Stimulated activated CD8-positive, alpha-beta memory T cell treated with anti-CD3 and anti-CD28 coated beads, Interleukin-15, amount 100 ng/mL, for 1 hour (primary cell): ENCODE results near the gene EME2.

Experiments used
- DNase-seq: peaks from one replicate; pipeline ENCODE4 v3.0.0-alpha.2; 2020; ENCODE audit warnings: low read depth

The EME2 gene

GRCh38 chr16:1766701-1767100 lies 5.9 kb upstream of the EME2 start:
- DNase-seq, result no peak

DNA sequence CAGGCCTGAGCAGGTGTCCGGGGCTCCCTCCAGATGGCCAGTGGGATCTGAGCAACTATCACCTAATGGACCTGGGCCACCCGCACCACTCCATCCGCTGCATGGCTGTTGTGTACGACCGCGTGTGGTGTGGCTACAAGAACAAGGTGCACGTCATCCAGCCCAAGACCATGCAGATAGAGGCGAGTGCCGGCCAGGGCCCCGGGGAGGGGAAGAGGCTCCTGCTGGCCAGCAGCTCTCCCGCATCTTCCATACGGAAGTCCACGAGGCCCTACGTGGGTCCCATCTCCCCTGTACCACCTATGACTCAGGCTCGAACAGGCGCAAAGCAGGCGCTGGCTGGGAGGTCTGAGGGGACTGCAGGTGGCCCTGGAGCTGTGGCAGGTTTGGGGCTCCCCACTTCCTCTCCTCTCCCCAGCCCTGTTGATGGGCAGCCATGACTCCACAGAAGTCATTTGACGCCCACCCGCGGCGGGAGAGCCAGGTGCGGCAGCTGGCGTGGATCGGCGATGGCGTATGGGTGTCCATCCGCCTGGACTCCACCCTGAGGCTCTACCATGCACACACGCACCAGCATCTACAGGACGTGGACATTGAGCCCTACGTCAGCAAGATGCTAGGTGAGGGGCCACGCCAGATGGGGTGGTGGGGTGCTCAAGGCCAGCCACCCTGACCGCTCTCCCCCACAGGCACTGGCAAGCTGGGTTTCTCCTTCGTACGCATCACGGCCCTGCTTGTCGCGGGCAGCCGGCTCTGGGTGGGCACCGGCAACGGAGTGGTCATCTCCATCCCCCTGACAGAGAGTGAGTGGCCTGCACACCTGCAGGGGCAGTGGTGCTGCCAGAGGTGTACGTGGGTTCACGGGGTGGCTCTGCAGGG lies 5.3 kb upstream of the EME2 start:
- no peak for DNase-seq

GRCh38 chr16:1768061-1768766 lies 4.4 kb upstream of the EME2 start:
- DNase-seq, result no peak

DNA sequence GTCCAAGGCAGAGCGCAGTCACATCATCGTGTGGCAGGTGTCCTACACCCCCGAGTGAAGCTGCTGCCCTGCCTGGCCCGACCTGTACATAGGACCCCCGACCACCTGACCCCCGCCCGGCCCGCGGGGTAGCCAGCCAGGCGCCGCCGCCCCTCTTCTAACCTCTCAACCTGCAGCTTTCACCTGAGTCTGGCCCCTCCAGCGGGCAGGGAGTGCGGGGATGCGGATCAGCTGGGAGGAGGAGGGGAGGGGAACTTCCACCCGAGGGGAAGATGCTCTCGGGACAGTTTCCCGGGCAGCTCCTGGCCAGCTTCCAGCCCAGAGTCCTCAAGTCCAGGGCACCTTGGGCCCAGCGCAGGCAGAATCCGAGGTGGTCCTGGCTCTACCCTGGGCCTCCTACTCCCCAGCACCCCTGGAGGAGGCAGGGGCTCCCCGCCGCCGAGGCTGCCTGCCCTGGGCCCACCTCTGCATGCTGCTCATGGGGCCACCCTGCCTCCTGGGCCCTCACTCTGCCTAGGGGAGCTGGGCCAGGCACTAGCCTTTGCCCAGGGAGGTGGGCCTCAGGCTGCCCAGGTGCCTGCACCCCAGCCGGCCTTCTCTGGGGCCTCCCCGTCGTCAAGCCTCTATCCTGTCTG lies 3.7 kb upstream of the EME2 start:
- DNase-seq, result no peak

GRCh38 chr16:1769402-1770300 lies 3.0 kb upstream of the EME2 start:
- DNase-seq, result no peak

DNA sequence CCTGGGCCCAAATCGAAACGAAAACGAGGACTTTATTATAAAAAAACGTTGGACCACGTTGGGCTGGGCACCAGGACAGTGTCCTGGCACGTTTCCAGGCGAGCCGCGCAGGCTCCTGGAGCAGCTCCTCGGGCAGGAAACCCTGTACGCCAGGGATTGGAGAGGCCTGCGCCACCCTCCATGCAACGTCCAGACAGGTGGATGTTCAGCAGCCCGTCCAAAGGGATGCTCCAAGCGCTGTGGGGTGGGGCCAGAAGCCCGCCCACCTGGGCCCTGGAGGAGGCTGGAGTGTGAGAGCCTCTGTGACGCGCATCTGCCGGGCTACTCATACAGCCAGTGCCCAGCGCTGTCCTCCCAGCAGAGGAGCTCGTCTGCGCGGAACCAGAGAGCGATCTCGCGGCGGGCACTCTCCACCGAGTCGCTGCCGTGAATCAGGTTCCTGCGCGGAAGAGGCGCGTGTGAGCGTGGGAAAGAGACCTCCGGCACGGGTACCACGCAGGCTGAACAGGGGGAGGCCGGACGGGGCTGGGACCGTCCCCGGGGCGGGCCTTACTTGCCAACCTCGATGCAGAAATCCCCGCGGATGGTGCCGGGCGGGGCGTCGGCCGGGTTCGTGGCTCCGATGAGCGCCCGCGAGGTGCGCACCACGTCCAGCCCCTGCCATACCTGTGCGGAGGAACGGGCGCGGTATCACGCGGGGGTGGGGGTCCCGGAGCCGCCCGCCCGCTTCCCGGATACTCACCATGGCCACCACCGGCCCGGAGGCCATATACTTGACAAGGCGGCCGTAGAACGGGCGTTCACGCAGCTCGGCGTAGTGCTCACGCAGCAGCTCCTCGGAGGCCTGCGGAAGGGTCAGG lies 2.1 kb upstream of the EME2 start:
- DNase-seq, result no peak

GRCh38 chr16:1771188-1771863 lies 1.3 kb upstream of the EME2 start, which contains the start of gene NME3:
TSS of gene NME3 (minus strand) at chr16:1771543. CDS start at chr16:1771534, 9 bp downstream.
- peak; percentile 46 for DNase-seq

- no peak for DNase-seq
Measured at GRCh38 chr16:1771864-1772361, 697 bp upstream of the EME2 start.

DNA sequence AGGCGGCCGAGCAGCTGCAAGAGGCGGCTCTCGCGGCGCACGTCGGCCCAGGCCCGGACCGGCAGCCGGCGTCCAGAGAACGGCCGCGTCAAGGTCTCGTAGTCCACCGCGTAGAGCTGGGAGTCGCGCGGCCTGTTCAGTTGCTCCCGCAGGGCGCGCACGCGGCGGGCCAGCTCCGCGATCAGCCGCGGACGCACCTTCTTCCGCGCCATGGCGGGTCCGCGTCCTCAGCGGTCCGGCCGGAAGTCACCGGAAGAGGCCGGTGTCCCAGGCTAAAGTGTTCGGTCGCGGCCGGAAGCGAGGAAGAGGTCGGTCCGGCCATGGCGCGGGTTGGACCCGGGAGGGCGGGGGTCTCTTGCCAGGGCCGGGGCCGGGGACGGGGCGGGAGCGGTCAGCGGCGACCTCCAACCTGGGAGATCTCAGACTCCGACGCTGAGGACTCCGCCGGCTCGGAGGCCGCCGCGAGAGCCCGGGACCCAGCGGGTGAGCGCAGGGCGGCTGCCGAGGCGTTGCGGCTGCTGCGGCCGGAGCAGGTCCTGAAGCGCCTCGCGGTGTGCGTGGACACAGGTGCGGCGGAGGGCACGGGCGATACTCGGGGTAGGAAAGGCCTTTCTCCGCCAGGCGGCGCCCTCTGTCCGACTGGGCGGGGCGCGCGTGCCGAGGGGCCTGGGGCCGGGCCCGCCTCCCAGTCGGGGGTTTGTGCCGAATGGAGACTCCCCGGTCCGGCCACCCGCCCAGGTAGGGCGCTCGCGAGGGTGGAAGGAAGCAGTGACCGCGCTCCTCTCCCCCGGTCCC lies 495 bp downstream of the EME2 start, which contains the start of gene MRPS34:
Gene MRPS34, minus strand, starts transcription at position 227 of the 795 bp plus-strand sequence. Its CDS starts 15 bp downstream, at position 212.
- DNase-seq, result peak; percentile 55

DNA sequence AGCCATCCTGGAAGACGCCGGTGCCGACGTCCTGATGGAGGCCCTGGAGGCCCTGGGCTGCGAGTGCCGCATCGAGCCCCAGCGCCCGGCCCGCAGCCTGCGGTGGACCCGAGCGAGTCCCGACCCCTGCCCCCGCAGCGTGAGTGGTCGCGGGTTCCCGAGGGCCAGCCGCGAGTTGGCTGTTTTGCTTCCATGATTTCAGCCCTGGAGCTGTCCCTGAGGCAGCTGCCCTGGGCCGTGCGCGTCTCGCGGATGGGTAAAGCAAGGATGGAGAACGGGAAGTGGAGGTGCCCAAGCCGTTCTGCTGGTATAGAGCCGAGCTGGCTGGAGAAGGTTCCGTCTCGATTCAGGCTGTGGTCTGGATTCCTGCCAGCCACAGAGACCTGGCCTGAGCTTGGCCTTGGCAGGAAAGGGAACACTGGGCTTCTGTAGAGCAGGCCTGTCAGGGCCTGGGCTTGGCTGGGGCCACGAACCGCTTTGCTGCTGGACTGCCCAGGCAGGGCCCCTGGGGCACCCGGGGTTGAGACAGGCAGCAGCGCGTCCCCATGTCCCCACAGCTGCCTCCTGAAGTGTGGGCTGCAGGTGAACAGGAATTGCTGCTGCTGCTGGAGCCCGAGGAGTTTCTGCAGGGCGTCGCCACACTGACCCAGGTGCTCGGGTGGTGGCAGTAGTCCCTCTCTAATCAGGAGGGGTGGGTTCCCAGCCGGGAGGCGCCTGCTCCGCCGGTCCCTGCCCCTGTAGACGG lies 1.3 kb downstream of the EME2 start:
- DNase-seq, result no peak

DNA sequence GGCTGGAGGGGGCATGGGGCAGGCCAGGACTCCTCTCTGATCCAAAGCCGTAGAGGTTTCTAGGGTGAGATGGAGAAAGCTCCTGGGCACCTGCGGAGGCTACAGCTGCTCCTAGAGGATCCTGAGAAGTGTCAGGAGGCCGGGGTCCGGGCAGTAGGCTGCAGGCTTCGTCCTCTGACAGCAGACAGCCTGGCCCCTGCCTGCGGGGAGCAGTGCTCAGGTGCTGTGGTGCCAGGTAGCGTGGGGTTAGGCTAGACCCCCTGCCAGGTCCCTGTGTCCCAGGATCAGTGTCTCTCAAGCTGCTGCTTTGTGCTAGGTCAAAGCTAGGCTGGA lies 1.8 kb downstream of the EME2 start:
- no peak for DNase-seq

- DNase-seq, result no peak
Measured at GRCh38 chr16:1775006-1775845, 2.6 kb downstream of the EME2 start.

GRCh38 chr16:1775846-1776671 lies 3.4 kb downstream of the EME2 start:
- DNase-seq, result no peak

DNA sequence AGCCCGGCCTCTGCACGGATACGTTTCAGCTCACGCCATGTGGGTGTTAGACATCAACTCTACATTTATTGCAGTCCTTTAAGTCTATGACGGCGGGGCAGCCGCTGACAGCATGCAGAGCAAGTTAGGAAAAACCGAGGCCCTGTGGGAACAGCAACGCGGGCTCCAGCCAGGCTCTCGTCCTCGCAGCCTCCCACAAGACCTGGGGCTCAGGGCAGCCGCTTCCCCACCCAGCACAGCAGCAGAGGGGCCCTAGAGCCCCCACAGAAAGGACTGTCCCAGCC lies 4.0 kb downstream of the EME2 start:
- DNase-seq, result no peak

GRCh38 chr16:1776991-1777374 lies 4.4 kb downstream of the EME2 start:
- DNase-seq, result no peak

DNA sequence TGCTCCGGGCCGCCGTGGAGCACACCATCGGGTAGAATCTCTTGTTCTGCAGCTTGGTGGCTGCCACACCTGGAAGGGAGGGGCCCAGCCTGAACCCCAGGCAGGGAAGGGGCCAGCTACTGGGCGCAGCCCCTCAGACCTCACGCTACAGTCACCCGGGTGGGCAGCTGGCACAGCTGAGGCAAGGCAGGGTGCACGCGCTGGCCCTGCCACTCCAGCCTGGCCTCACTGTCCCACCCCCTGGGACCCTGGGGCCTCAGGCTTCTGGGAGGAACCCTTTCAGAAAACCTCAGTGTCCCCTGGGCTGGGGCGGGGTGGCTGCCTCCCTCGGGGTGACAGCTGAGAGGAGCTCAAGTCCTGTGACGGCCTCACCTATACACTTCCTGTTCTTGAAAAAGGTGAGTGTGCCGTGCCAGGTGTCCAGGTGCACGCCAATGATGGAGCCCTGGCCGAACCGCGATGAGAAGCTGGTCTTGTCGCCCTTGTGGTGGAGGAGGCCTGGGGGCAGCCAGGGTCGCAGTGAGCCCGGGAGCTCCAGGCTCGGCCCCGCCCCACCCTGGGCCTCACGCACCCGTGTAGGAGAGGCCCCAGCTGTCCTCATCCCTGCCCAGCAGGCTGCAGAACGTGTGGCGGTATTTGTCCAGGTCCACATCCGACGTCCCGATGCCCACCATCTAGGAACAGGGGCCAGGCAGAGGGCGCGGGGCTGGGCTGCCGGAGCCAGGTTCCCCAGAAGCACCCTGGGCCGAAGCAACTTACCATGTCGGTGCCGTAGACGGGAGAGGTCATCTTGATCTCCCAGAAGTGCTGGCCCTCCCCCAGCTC lies 5.0 kb downstream of the EME2 start:
- no peak for DNase-seq
